HCT116 (cell line): ENCODE data around the gene GATAD2A. TPM values are rescaled to one million over a fixed set of nuclear protein-coding genes. Genes with fewer than 3 reads are reported as not detected.
A peak's percentile ranks its signal among the peaks of the same experiment; 100 is the strongest.

Experiments
- ATAC-seq: fragments of 200-7000 bp; cut with Tn5 transposase; 2 replicates; pipeline ENCODE4 v1.9.1; 2020; ENCODE audit warnings: mild to moderate bottlenecking, moderate library complexity
- BruUV-seq: library from RNA; stranded (reverse); fragments of 400-500 nt; replicated peaks from 2 replicates; lab custom pipeline; 2021; lab: Mats Ljungman, UMichigan
- CTCF ChIA-PET: fragments of 300-600 bp; sonication (Branson Sonifier 250); formaldehyde crosslinking; loops from one replicate; lab custom pipeline; 2021; ENCODE audit warnings: antibody characterized with exemption; lab: Charles Lee
- POLR2A ChIA-PET: fragments of 300-600, 350-600 bp; sonication (Branson Sonifier 250); formaldehyde crosslinking; loops from one replicate; lab custom pipeline; 2021; ENCODE audit warnings: antibody characterized with exemption; lab: Charles Lee
- RAD21 ChIA-PET, 2 experiments: fragments of 300-600 bp; sonication (Branson Sonifier 250); formaldehyde crosslinking; loops; one replicate each; lab custom pipeline; 2023; ENCODE audit warnings: low total read pairs in 2 of 2; ENCODE audit not compliant: uncharacterized antibody in 2 of 2, unreplicated experiment in 2 of 2, low non-redundant PET in 1 of 2; lab: Charles Lee
- DNase-seq: peaks from one replicate; pipeline ENCODE4 v3.0.0-alpha.2; 2010; ENCODE audit warnings: low read depth, low spot score
- H2AFZ ChIP-seq: fragments of 200-600 bp; shearing (Covaris generic), sonication (generic); 2 replicates; pipeline ENCODE4 v1.6.1; 2017; ENCODE audit warnings: low read depth, mixed run types, mixed read lengths, antibody characterized with exemption, low read length; ENCODE audit not compliant: poor library complexity, severe bottlenecking
- H3K27ac ChIP-seq: 2 replicates; pipeline ENCODE4 v1.5.1; 2012; ENCODE audit warnings: low read depth, low read length
- H3K27me3 ChIP-seq: fragments of 200-600 bp; sonication (generic); 2 replicates; pipeline ENCODE4 v1.6.1; 2016; ENCODE audit warnings: mixed run types, low read length, mixed read lengths; ENCODE audit not compliant: insufficient read depth
- H3K36me3 ChIP-seq, 2 experiments: fragments of 200-500 bp in 1 of 2; fragments of 200-600 bp in 1 of 2; sonication (Bioruptor generic) in 1 of 2; sonication (generic) in 1 of 2; 2 replicates each; pipeline versions ENCODE4 v1.5.1 to v1.6.1; 2014 to 2016; ENCODE audit warnings: low read length in 2 of 2, inconsistent platforms in 1 of 2, mixed read lengths in 1 of 2, mixed run types in 1 of 2; ENCODE audit not compliant: insufficient read depth in 2 of 2, control insufficient read depth in 1 of 2
- H3K4me1 ChIP-seq, 2 experiments: fragments of 200-600 bp in 1 of 2; sonication (generic) in 1 of 2; 2 replicates each; pipeline versions ENCODE4 v1.5.1 to v1.6.1; 2012 to 2017; ENCODE audit warnings: low read length in 2 of 2, inconsistent platforms in 1 of 2, mild to moderate bottlenecking in 1 of 2, mixed read lengths in 1 of 2, mixed run types in 1 of 2, moderate library complexity in 1 of 2; ENCODE audit not compliant: insufficient read depth in 2 of 2, control insufficient read depth in 1 of 2
- H3K4me2 ChIP-seq: fragments of 200-600 bp; sonication (generic); 2 replicates; pipeline ENCODE4 v1.6.1; 2017; ENCODE audit warnings: mixed run types, low read length, mixed read lengths
- H3K4me3 ChIP-seq, 2 experiments: fragments of 200-600 bp in 1 of 2; sonication (generic) in 1 of 2; replicated peaks in 1 of 2; 2 replicates each; pipeline ENCODE4 v1.5.1; 2011 to 2016; ENCODE audit warnings: low read length in 2 of 2, control low read depth in 1 of 2, low read depth in 1 of 2, mild to moderate bottlenecking in 1 of 2, mixed read lengths in 1 of 2, mixed run types in 1 of 2
- H3K79me2 ChIP-seq: fragments of 200-600 bp; sonication (generic); 2 replicates; pipeline ENCODE4 v1.6.1; 2017; ENCODE audit warnings: mild to moderate bottlenecking, mixed run types, low read length, moderate library complexity, mixed read lengths; ENCODE audit not compliant: insufficient read depth
- H3K9ac ChIP-seq: fragments of 200-600 bp; sonication (generic); 2 replicates; pipeline ENCODE4 v1.6.1; 2016; ENCODE audit warnings: low read length, mixed read lengths
- H3K9me2 ChIP-seq: fragments of 200-600 bp; sonication (generic), shearing (Covaris generic); 2 replicates; pipeline ENCODE4 v1.6.1; 2017; ENCODE audit warnings: mixed run types, mild to moderate bottlenecking, moderate library complexity; ENCODE audit not compliant: insufficient read depth
- H3K9me3 ChIP-seq, 2 experiments: fragments of 200-500 bp in 1 of 2; fragments of 200-600 bp in 1 of 2; sonication (Bioruptor generic) in 1 of 2; sonication (generic) in 1 of 2; 2 replicates each; pipeline ENCODE4 v1.6.1; 2014 to 2017; ENCODE audit warnings: low read length in 2 of 2, mixed read lengths in 2 of 2, inconsistent platforms in 1 of 2, low read depth in 1 of 2, mild to moderate bottlenecking in 1 of 2, mixed run types in 1 of 2, moderate library complexity in 1 of 2; ENCODE audit not compliant: control insufficient read depth in 1 of 2, insufficient read depth in 1 of 2
- H4K20me1 ChIP-seq: fragments of 200-600 bp; sonication (generic), shearing (Covaris generic); 2 replicates; pipeline ENCODE4 v1.6.1; 2017; ENCODE audit warnings: mixed run types, mild to moderate bottlenecking, moderate library complexity; ENCODE audit not compliant: insufficient read depth
- CBX3 ChIP-seq: IDR thresholded peaks from 2 replicates; pipeline ENCODE4 v1.6.1; 2012; ENCODE audit warnings: low read depth
- POLR2AphosphoS5 ChIP-seq: IDR thresholded peaks from 2 replicates; pipeline ENCODE4 v1.6.1; 2011; ENCODE audit warnings: mild to moderate bottlenecking, low read depth, low read length, moderate library complexity
- SIN3A ChIP-seq: IDR thresholded peaks from 2 replicates; pipeline ENCODE4 v1.6.1; 2012; ENCODE audit warnings: low read depth
- SP1 ChIP-seq: IDR thresholded peaks from 2 replicates; pipeline ENCODE4 v1.6.1; 2012; ENCODE audit warnings: low read depth
- SRF ChIP-seq: IDR thresholded peaks from 2 replicates; pipeline ENCODE4 v1.6.1; 2012; ENCODE audit warnings: low read depth
- TCF7L2 ChIP-seq: IDR thresholded peaks from 2 replicates; pipeline ENCODE4 v1.7.0; 2011; ENCODE audit warnings: borderline replicate concordance, inconsistent platforms; ENCODE audit not compliant: insufficient read depth, insufficient read length; ENCODE audit errors: extremely low read depth
- intact Hi-C: fragments of 100-400 bp; cut with micrococcal nuclease; formaldehyde crosslinking; loops from 2 replicates; pipeline ENCODE4 v1.10.0; 2022
- total RNA-seq: library from RNA; stranded (reverse); gene quantifications from one replicate; pipeline ENCODE4 v1.2.1, GENCODE V29; 2021; ENCODE audit not compliant: unreplicated experiment
- TF ChIP-seq, protein P1 (sequence below): IDR thresholded peaks from 2 replicates; pipeline ENCODE4 v1.6.1; 2012
- TF ChIP-seq, protein P2 (sequence below), 3 experiments: fragments of 200-600 bp in 1 of 3; sonication (generic) in 1 of 3; IDR thresholded peaks in 2 of 3; conservative IDR thresholded peaks in 1 of 3; 2 replicates each; pipeline ENCODE4 v1.5.1; 2012 to 2017; ENCODE audit warnings: low read depth in 2 of 3, low read length in 2 of 3, antibody characterized with exemption in 1 of 3, borderline replicate concordance in 1 of 3, control low read depth in 1 of 3, mild to moderate bottlenecking in 1 of 3, mixed read lengths in 1 of 3, mixed run types in 1 of 3, moderate library complexity in 1 of 3; ENCODE audit not compliant: insufficient read depth in 1 of 3

Gene GATAD2A
- total RNA-seq, 1 experiment from 2014 or later, result 130 TPM

DNA sequence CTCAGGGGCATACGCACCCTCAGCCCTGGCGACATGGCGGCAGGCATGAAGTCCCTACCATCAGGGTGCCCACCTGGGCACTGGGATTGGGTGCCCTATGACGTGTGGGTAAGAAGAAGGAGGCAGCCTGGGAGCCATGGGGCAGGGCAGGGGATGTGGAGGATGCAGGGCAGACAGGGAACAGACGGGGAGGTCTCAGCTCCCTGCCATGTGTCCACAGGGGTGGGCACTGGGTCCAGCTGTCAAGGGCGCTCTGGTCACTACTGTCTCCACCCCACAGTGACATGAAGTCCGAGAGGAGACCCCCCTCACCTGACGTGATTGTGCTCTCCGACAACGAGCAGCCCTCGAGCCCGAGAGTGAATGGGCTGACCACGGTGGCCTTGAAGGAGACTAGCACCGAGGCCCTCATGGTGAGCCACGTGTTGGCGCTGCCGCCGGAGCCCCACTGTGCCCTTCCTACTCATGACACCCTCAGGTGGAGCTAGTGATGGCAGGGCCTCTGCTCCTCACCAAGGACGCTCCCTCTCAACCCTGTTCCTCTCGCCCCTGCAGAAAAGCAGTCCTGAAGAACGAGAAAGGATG, 86.6 kb downstream of the GATAD2A start:
- no peaks in the 10 kb centered on the region for H3K9me2 ChIP-seq
- H3K4me2 ChIP-seq, result no peak overlapping the region
- no peaks in the 10 kb centered on the region for H3K9me3 ChIP-seq
- H3K9ac ChIP-seq, result no peak overlapping the region
- TF ChIP-seq CBX3, result no peak
- no peak for TF ChIP-seq SIN3A
- TF ChIP-seq SP1, result no peak
- TF ChIP-seq, protein P1, sequence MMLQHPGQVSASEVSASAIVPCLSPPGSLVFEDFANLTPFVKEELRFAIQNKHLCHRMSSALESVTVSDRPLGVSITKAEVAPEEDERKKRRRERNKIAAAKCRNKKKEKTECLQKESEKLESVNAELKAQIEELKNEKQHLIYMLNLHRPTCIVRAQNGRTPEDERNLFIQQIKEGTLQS, result no peak
- no peak for TF ChIP-seq TCF7L2
- no peak for TF ChIP-seq POLR2AphosphoS5
- H3K79me2 ChIP-seq, result peaks cover 89% of the 10 kb centered on the region
- H2AFZ ChIP-seq, result no peak overlapping the region
- H4K20me1 ChIP-seq, result peaks cover 10% of the 10 kb centered on the region; the same call in 1 of the 2 replicates
- no TSS peak for BruUV-seq
- DNase-seq, result no peak
- no peak overlapping the region for H3K4me3 ChIP-seq
- POLR2A ChIA-PET, result no interaction called here
- no peaks in the 10 kb centered on the region for H3K27me3 ChIP-seq
- CTCF ChIA-PET, result no interaction called here
- peaks cover 19 to 37% of the 10 kb centered on the region in 2 experiments for H3K4me1 ChIP-seq
- intact Hi-C loops, result loop anchor here (5.0 kb wide), 1 partner anchor 345 kb away; no protein-coding TSS in a partner anchor
- H3K36me3 ChIP-seq, result peaks cover 20 to 34% of the 10 kb centered on the region in 2 experiments; a peak in 3 of 4 replicates
- no peak for ATAC-seq
- RAD21 ChIA-PET, result no interaction called here
- H3K27ac ChIP-seq, result no peak overlapping the region

DNA sequence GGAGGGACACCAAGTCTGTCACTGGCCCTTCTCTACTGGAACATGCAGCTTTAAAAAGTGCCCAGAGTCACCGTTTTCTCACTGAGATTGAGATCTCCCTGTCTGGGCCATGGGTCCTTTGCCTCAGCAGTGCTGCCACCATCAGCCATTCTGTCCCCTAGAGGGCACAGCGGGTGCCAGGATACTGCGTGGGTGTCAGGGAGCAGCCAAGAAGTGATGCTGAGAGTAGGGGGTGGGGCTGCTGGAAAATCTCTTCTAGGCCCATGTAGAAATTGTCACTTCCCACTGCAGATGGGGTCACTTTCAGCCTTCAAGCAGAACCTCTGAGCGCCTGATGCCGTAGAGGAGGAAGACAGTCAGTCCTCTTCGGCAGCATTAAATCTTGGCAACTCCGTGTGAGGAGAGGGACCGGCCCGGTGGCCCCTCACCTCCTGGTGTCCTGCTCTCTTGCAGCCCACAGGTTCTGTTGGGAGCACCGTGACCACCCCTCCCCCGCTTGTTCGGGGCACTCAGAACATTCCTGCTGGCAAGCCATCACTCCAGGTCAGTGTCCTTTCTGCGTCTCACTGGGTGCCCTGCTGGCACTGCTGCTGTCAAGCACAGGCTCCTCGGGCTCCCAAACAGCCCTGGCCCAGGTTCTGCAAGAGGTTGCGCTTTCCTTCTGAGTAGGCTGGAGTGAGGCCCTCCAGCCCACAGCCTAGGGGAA, 88.5 kb downstream of the GATAD2A start:
- peaks cover 8 to 18% of the 10 kb centered on the region in 2 experiments for H3K4me1 ChIP-seq
- CTCF ChIA-PET, result no interaction called here
- no peak overlapping the region for H3K27ac ChIP-seq
- H3K9me2 ChIP-seq, result no peaks in the 10 kb centered on the region
- peaks cover 10% of the 10 kb centered on the region; the same call in 1 of the 2 replicates for H4K20me1 ChIP-seq
- intact Hi-C loops, result loop anchor here (5.0 kb wide), 1 partner anchor 347 kb away; no protein-coding TSS in a partner anchor
- DNase-seq (no peak), ATAC-seq (no peak)
- no peak overlapping the region for H3K4me2 ChIP-seq
- RAD21 ChIA-PET, result no interaction called here
- H3K4me3 ChIP-seq, result no peak overlapping the region
- BruUV-seq, result no TSS peak
- TF ChIP-seq SRF, result no peak
- TF ChIP-seq, protein P2, sequence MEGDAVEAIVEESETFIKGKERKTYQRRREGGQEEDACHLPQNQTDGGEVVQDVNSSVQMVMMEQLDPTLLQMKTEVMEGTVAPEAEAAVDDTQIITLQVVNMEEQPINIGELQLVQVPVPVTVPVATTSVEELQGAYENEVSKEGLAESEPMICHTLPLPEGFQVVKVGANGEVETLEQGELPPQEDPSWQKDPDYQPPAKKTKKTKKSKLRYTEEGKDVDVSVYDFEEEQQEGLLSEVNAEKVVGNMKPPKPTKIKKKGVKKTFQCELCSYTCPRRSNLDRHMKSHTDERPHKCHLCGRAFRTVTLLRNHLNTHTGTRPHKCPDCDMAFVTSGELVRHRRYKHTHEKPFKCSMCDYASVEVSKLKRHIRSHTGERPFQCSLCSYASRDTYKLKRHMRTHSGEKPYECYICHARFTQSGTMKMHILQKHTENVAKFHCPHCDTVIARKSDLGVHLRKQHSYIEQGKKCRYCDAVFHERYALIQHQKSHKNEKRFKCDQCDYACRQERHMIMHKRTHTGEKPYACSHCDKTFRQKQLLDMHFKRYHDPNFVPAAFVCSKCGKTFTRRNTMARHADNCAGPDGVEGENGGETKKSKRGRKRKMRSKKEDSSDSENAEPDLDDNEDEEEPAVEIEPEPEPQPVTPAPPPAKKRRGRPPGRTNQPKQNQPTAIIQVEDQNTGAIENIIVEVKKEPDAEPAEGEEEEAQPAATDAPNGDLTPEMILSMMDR (IDR thresholded peaks at IDR 0.05 in 2 of 3, conservative IDR thresholded peaks at IDR 0.05 in 1 of 3; ENCODE audit: borderline replicate concordance in 1 of 3, insufficient read depth in 1 of 3, low read depth in 2 of 3, low read length in 2 of 3), result peak in 1 of 3 experiments; percentile 15; a peak in 2 of 6 replicates
- no peak overlapping the region for H3K9ac ChIP-seq
- H3K9me3 ChIP-seq, result no peaks in the 10 kb centered on the region
- H3K79me2 ChIP-seq, result peaks cover 75% of the 10 kb centered on the region
- H2AFZ ChIP-seq, result no peak overlapping the region
- H3K36me3 ChIP-seq, result peaks cover 23 to 43% of the 10 kb centered on the region in 2 experiments; a peak in 3 of 4 replicates
- no peaks in the 10 kb centered on the region for H3K27me3 ChIP-seq
- POLR2A ChIA-PET, result no interaction called here
